SK-N-SH (cell line): ENCODE measurements around the gene LRMDA. TPM values are rescaled to one million over a fixed set of nuclear protein-coding genes. Genes with fewer than 3 reads are reported as not detected.

Experiments used
- CTCF ChIA-PET: fragments of 300-600, 350-600 bp; formaldehyde crosslinking; extraction: SDS; loops from one replicate; lab custom pipeline; 2021; lab: Yijun Ruan, JAX
- POLR2A ChIA-PET: fragments of 350-600 bp; sonication (Branson Sonifier 250); formaldehyde crosslinking; extraction: SDS; loops from one replicate; lab custom pipeline; 2020; ENCODE audit warnings: antibody characterized with exemption, inconsistent platforms; lab: Yijun Ruan, JAX
- DNase-seq: peaks from one replicate; pipeline ENCODE4 v3.0.0; 2012
- H2AFZ ChIP-seq: fragments of 200-600 bp; sonication (generic); 2 replicates; pipeline ENCODE4 v1.8.1; 2016; ENCODE audit warnings: antibody characterized with exemption, mild to moderate bottlenecking, low read depth
- H3F3A ChIP-seq: fragments of 200-600 bp; sonication (generic); replicated peaks from 2 replicates; pipeline ENCODE3; 2016; ENCODE audit warnings: antibody characterized with exemption, mild to moderate bottlenecking; ENCODE audit not compliant: insufficient read depth
- H3K27ac ChIP-seq, 2 experiments: fragments of 200-500 bp in 1 of 2; fragments of 200-600 bp in 1 of 2; sonication (Bioruptor generic) in 1 of 2; sonication (generic), shearing (Covaris generic) in 1 of 2; 2 replicates each; pipeline versions ENCODE4 v1.5.1 to v1.6.1; 2014 to 2016; ENCODE audit warnings: low read depth in 2 of 2, inconsistent platforms in 1 of 2, low read length in 1 of 2, mild to moderate bottlenecking in 1 of 2, mixed read lengths in 1 of 2
- H3K27me3 ChIP-seq: fragments of 200-600 bp; sonication (generic), shearing (Covaris generic); 2 replicates; pipeline ENCODE4 v1.6.1; 2016; ENCODE audit warnings: mixed run types; ENCODE audit not compliant: insufficient read depth
- H3K36me3 ChIP-seq, 2 experiments: fragments of 200-500 bp in 1 of 2; fragments of 200-600 bp in 1 of 2; sonication (Bioruptor generic) in 1 of 2; sonication (generic) in 1 of 2; replicated peaks in 1 of 2; 2 replicates each; pipeline versions ENCODE3 to v1.5.1; 2014 to 2016; ENCODE audit warnings: low read length in 1 of 2, mild to moderate bottlenecking in 1 of 2; ENCODE audit not compliant: insufficient read depth in 2 of 2, control insufficient read depth in 1 of 2
- H3K4me1 ChIP-seq, 2 experiments: fragments of 200-500 bp in 1 of 2; fragments of 200-600 bp in 1 of 2; sonication (Bioruptor generic) in 1 of 2; sonication (generic), shearing (Covaris generic) in 1 of 2; 2 replicates each; pipeline versions ENCODE4 v1.5.1 to v1.6.1; 2014 to 2016; ENCODE audit warnings: low read depth in 1 of 2, low read length in 1 of 2, mixed run types in 1 of 2; ENCODE audit not compliant: insufficient read depth in 2 of 2, control insufficient read depth in 1 of 2
- H3K4me2 ChIP-seq: fragments of 200-600 bp; sonication (generic), shearing (Covaris generic); 2 replicates; pipeline ENCODE4 v1.6.1; 2017; ENCODE audit warnings: mixed run types
- H3K4me3 ChIP-seq, 2 experiments: fragments of 200-500 bp in 1 of 2; fragments of 200-600 bp in 1 of 2; sonication (Bioruptor generic) in 1 of 2; sonication (generic), shearing (Covaris generic) in 1 of 2; 2 replicates each; pipeline versions ENCODE4 v1.5.1 to v1.8.1; 2014 to 2016; ENCODE audit warnings: low read depth in 2 of 2, inconsistent platforms in 1 of 2, low read length in 1 of 2, mild to moderate bottlenecking in 1 of 2, mixed read lengths in 1 of 2, moderate library complexity in 1 of 2
- H3K79me2 ChIP-seq: fragments of 200-600 bp; sonication (generic); 2 replicates; pipeline ENCODE4 v1.8.1; 2017; ENCODE audit warnings: mild to moderate bottlenecking; ENCODE audit not compliant: insufficient read depth
- H3K9ac ChIP-seq: fragments of 200-600 bp; sonication (generic); 2 replicates; pipeline ENCODE4 v1.6.1; 2017; ENCODE audit warnings: mixed run types
- H3K9me2 ChIP-seq: fragments of 200-600 bp; sonication (generic); 2 replicates; pipeline ENCODE4 v1.6.1; 2017; ENCODE audit warnings: mixed run types
- H3K9me3 ChIP-seq: fragments of 200-600 bp; sonication (generic); 2 replicates; pipeline ENCODE4 v1.6.1; 2017; ENCODE audit warnings: mixed run types, mild to moderate bottlenecking, moderate library complexity
- H4K20me1 ChIP-seq: fragments of 200-600 bp; sonication (generic); 2 replicates; pipeline ENCODE4 v1.6.1; 2017; ENCODE audit warnings: mild to moderate bottlenecking, mixed run types; ENCODE audit not compliant: insufficient read depth
- CHD2 ChIP-seq: fragments of 150-350 bp; IDR thresholded peaks from 2 replicates; pipeline ENCODE4 v1.6.1; 2018; ENCODE audit warnings: low read length; ENCODE audit not compliant: partially characterized antibody
- ELF1 ChIP-seq: IDR thresholded peaks from 2 replicates; pipeline ENCODE4 v1.4.0; 2012
- EP300 ChIP-seq, 2 experiments: IDR thresholded peaks; 2 replicates each; pipeline versions ENCODE4 v1.4.0 to v1.6.1; 2012; ENCODE audit warnings: borderline replicate concordance in 1 of 2, low read depth in 1 of 2, low read length in 1 of 2
- EZH2phosphoT487 ChIP-seq: fragments of 200-600 bp; sonication (generic); IDR thresholded peaks from 2 replicates; pipeline ENCODE4 v1.6.1; 2017; ENCODE audit warnings: low read depth, mixed run types, mild to moderate bottlenecking, antibody characterized with exemption, moderate library complexity, borderline replicate concordance
- FOXJ3 ChIP-seq: sonication (generic); formaldehyde crosslinking; IDR thresholded peaks from 2 replicates; pipeline ENCODE4 v1.5.1; 2020; ENCODE audit warnings: mild to moderate bottlenecking, missing genetic modification reagents
- FOXM1 ChIP-seq: IDR thresholded peaks from 2 replicates; pipeline ENCODE4 v1.4.0; 2012; ENCODE audit warnings: low read depth, mild to moderate bottlenecking
- GABPA ChIP-seq: IDR thresholded peaks from 2 replicates; pipeline ENCODE4 v1.4.0; 2012; ENCODE audit warnings: low read depth, mild to moderate bottlenecking
- JUND ChIP-seq: IDR thresholded peaks from 2 replicates; pipeline ENCODE4 v1.4.0; 2012
- MEF2A ChIP-seq: IDR thresholded peaks from 2 replicates; pipeline ENCODE4 v1.4.0; 2012; ENCODE audit warnings: low read depth, borderline replicate concordance
- NRF1 ChIP-seq: IDR thresholded peaks from 2 replicates; pipeline ENCODE4 v1.6.1; 2012; ENCODE audit warnings: low read depth, mild to moderate bottlenecking, low read length
- RCOR1 ChIP-seq: fragments of 150-350 bp; IDR thresholded peaks from 2 replicates; pipeline ENCODE4 v1.6.1; 2017; ENCODE audit warnings: antibody characterized with exemption, low read length
- RFX5 ChIP-seq: IDR thresholded peaks from 2 replicates; pipeline ENCODE4 v1.6.1; 2012; ENCODE audit warnings: mild to moderate bottlenecking, improper control_type of control experiment, low read length
- TAF1 ChIP-seq: IDR thresholded peaks from 2 replicates; pipeline ENCODE4 v1.6.1; 2012; ENCODE audit warnings: low read depth, mild to moderate bottlenecking, low read length, moderate library complexity, borderline replicate concordance
- TCF12 ChIP-seq: IDR thresholded peaks from 2 replicates; pipeline ENCODE4 v1.4.0; 2012
- TEAD4 ChIP-seq: IDR thresholded peaks from 2 replicates; pipeline ENCODE4 v1.4.0; 2012; ENCODE audit warnings: mild to moderate bottlenecking, borderline replicate concordance; ENCODE audit not compliant: insufficient read depth
- WGBS: methylation state at CpG from one replicate; pipeline ENCODE4 v1.1.6; 2017; ENCODE audit warnings: low lambda C conversion rate; 5-methylcytosine and 5-hydroxymethylcytosine counted together
- polyA plus RNA-seq, 3 experiments: library from polyadenylated mRNA; depleted of rRNA; stranded (reverse); fragments of >200 nt; gene quantifications; 2 replicates each; pipeline ENCODE4 v1.2.3, GENCODE V29; 2012
- TF ChIP-seq, protein P1 (sequence below): IDR thresholded peaks from 2 replicates; pipeline ENCODE4 v1.4.0; 2012; ENCODE audit warnings: low read depth
- TF ChIP-seq, protein P2 (sequence below): fragments of 150-350 bp; IDR thresholded peaks from 2 replicates; pipeline ENCODE4 v1.6.1; 2017; ENCODE audit warnings: antibody characterized with exemption, low read length, low read depth, borderline replicate concordance

Gene LRMDA
- polyA plus RNA-seq, 1 of the 3 experiments (the other 2 are of a cell fraction), result 0.95 TPM

DNA sequence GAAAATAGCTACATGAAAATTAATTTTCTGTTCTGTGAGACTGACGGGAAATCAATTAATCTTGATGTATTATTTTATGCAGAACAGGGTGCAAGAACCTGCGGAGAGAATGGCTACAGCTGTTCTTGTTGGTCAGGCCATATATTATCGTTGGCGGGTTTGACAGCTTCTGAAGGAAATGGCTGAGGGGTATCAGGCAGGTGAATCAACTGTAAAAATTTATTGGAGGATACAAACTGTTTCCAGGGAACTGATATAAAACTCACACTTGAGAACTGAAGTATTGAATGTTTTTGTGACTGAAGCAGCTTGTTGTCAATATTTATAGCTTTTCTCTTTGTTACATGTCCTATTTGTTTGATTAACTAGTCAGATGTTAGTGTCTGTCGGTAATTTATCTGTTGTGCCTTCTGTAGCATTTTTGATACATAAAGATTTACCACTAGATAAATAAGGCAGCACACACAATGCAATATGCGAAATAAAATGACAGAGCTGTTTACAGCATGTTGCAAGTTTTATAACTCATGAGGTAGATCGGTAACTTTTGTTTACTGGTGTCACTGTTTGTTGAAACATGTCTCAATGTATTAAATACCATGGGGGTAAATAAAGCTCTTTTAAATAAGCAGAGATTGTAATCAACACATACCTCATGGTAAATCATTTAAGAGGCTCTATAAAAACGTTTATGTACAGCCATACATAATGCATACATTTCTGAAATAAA is 308.2 kb downstream of the LRMDA start:
- H3K4me2 ChIP-seq, result no peak overlapping the region
- 63% methylated on average over 8 of the region's 8 CpGs for WGBS
- no peak for TF ChIP-seq TEAD4
- no peaks in the 10 kb centered on the region for H4K20me1 ChIP-seq
- no peaks in the 10 kb centered on the region for H3K4me1 ChIP-seq
- no peaks in the 10 kb centered on the region for H3K9me3 ChIP-seq
- H3K27ac ChIP-seq, result no peak overlapping the region
- no peak for DNase-seq
- CTCF ChIA-PET, result interaction anchor here (0.8 kb wide), 1 partner anchor 323 kb away, joined by 3 read pairs; no protein-coding TSS in a partner anchor
- H3F3A ChIP-seq, result no peaks in the 10 kb centered on the region
- no peaks in the 10 kb centered on the region for H3K27me3 ChIP-seq
- no peaks in the 10 kb centered on the region for H3K9me2 ChIP-seq
- H3K79me2 ChIP-seq, result no peaks in the 10 kb centered on the region
- no peaks in the 10 kb centered on the region for H3K36me3 ChIP-seq
- no peak overlapping the region for H3K9ac ChIP-seq
- H3K4me3 ChIP-seq, result no peak overlapping the region
- POLR2A ChIA-PET, result no interaction called here
- H2AFZ ChIP-seq, result no peak overlapping the region

DNA sequence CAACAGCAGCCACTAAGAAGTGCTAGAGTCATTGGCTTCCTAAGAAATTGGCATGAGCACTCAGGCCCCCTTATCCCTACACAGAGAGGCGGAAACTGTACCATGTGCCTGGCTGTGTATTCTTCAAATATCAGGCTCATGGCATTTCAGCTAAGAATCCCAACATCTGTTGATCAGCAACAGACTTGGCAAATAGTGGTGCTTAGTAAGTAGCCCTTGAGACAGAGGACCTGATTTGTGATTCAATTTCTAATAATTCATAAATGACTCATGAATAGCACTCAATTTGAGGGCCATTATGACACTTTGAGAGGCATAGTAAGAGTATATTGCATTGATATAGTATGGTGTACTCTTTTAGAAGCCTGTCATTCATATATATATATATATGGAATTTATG is 309.1 kb downstream of the LRMDA start:
- DNase-seq, result no peak
- Histone ChIP-seq H3F3A (no peaks in the 10 kb centered on the region), H3K27me3 (no peaks in the 10 kb centered on the region), H3K9ac (no peak overlapping the region), H3K9me3 (no peaks in the 10 kb centered on the region), H3K79me2 (no peaks in the 10 kb centered on the region), H3K4me1 (no peaks in the 10 kb centered on the region), H3K4me2 (no peak overlapping the region), H3K36me3 (no peaks in the 10 kb centered on the region), H2AFZ (no peak overlapping the region), H3K27ac (no peak overlapping the region), H3K4me3 (no peak overlapping the region), H3K9me2 (no peaks in the 10 kb centered on the region), H4K20me1 (no peaks in the 10 kb centered on the region)
- WGBS, result 100% methylated on average over 1 of the region's 1 CpG
- TF ChIP-seq TEAD4, result no peak
- TF ChIP-seq, protein P1, sequence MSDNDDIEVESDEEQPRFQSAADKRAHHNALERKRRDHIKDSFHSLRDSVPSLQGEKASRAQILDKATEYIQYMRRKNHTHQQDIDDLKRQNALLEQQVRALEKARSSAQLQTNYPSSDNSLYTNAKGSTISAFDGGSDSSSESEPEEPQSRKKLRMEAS, result no peak
- TF ChIP-seq FOXJ3 (CRISPR knock-in tag), result no peak
- TF ChIP-seq TCF12, result no peak
- TF ChIP-seq EP300 (IDR thresholded peaks at IDR 0.05; ENCODE audit: borderline replicate concordance in 1 of 2, low read depth in 1 of 2, low read length in 1 of 2), result no peak
- TF ChIP-seq TAF1, result no peak
- TF ChIP-seq NRF1, result no peak
- no peak for TF ChIP-seq ELF1
- no peak for TF ChIP-seq RCOR1
- TF ChIP-seq, protein P2, sequence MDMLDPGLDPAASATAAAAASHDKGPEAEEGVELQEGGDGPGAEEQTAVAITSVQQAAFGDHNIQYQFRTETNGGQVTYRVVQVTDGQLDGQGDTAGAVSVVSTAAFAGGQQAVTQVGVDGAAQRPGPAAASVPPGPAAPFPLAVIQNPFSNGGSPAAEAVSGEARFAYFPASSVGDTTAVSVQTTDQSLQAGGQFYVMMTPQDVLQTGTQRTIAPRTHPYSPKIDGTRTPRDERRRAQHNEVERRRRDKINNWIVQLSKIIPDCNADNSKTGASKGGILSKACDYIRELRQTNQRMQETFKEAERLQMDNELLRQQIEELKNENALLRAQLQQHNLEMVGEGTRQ, result no peak
- TF ChIP-seq MEF2A, result no peak
- TF ChIP-seq GABPA, result no peak
- no peak for TF ChIP-seq CHD2
- no peak for TF ChIP-seq JUND
- TF ChIP-seq EZH2phosphoT487, result no peak
- no peak for TF ChIP-seq RFX5
- no peak for TF ChIP-seq FOXM1
- ChIA-PET POLR2A (no interaction called here), CTCF (interaction anchor here (0.8 to 1.4 kb wide), 2 partner anchors 295 to 324 kb away, joined by 3 read pairs; no protein-coding TSS in a partner anchor)
